ENCODE measurements around the gene ARL15.

- no peak for TF ChIP-seq CTCF (IDR thresholded peaks at IDR 0.05)
- no peak for TF ChIP-seq POLR2A (IDR thresholded peaks at IDR 0.05)
These were observed 104.5 kb downstream of the ARL15 start for GRCh38 chr5:54205918-54206317.
